ENCODE data around the gene C14orf180.

DNA sequence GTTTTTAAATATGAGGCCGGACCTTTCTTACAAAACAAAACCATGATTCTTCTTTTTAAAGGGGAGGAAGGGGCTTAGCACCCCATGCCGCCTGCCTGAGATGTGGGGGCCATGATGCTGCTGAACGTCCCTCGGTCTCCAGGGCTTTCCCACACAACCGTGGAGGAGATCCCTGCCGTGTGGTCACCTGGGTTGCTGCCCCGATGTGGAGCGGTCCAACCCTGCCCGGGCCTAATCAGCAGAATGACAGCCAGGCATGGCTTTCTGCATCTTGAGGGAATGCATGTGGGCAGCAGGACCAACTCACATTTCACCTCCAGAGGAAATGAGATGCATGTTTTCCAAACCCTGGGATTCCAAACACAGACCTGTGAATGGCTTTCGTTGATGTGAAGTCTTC is 48.9 kb upstream of the C14orf180 start:
- TF ChIP-seq, protein P1, sequence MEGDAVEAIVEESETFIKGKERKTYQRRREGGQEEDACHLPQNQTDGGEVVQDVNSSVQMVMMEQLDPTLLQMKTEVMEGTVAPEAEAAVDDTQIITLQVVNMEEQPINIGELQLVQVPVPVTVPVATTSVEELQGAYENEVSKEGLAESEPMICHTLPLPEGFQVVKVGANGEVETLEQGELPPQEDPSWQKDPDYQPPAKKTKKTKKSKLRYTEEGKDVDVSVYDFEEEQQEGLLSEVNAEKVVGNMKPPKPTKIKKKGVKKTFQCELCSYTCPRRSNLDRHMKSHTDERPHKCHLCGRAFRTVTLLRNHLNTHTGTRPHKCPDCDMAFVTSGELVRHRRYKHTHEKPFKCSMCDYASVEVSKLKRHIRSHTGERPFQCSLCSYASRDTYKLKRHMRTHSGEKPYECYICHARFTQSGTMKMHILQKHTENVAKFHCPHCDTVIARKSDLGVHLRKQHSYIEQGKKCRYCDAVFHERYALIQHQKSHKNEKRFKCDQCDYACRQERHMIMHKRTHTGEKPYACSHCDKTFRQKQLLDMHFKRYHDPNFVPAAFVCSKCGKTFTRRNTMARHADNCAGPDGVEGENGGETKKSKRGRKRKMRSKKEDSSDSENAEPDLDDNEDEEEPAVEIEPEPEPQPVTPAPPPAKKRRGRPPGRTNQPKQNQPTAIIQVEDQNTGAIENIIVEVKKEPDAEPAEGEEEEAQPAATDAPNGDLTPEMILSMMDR (IDR thresholded peaks at IDR 0.05) = no peak
- TF ChIP-seq POLR2A (IDR thresholded peaks at IDR 0.05) = no peak
- no peak for TF ChIP-seq EP300 (IDR thresholded peaks at IDR 0.05)

All from ovary (tissue), 3 donors.